Stomach smooth muscle (tissue), 2 donors: ENCODE results near the gene SKOR2.
"Not testable (repeated sequence)": the region's sequence is repeated elsewhere in the genome, so short reads cannot be mapped to it uniquely, and the experiment has no call there.

Experiments
- H3K27ac ChIP-seq: one replicate; pipeline ENCODE4 v1.7.0; 2013; ENCODE audit warnings: mild to moderate bottlenecking, low read length, inconsistent platforms
- H3K27me3 ChIP-seq, 2 donors: one replicate each; pipeline ENCODE4 v1.7.0; 2013; ENCODE audit warnings: low read length in 2 of 2; ENCODE audit not compliant: insufficient read depth in 2 of 2, control insufficient read depth in 1 of 2
- H3K36me3 ChIP-seq, 2 donors: one replicate each; pipeline ENCODE4 v1.7.0; 2013; ENCODE audit warnings: low read length in 2 of 2; ENCODE audit not compliant: control insufficient read depth in 2 of 2, insufficient read depth in 2 of 2
- H3K4me1 ChIP-seq: one replicate; pipeline ENCODE4 v1.7.0; 2013; ENCODE audit warnings: low read length; ENCODE audit not compliant: control insufficient read depth, insufficient read depth
- H3K4me3 ChIP-seq, 2 donors: one replicate each; pipeline ENCODE4 v1.7.0; 2013; ENCODE audit warnings: low read length in 2 of 2
- H3K9ac ChIP-seq, 2 donors: one replicate each; pipeline ENCODE4 v1.7.0; 2013; ENCODE audit warnings: low read length in 2 of 2, mild to moderate bottlenecking in 1 of 2
- H3K9me3 ChIP-seq, 2 donors: one replicate each; pipeline ENCODE4 v1.7.0; 2013; ENCODE audit warnings: low read length in 2 of 2; ENCODE audit not compliant: control insufficient read depth in 2 of 2
- donor health status: healthy.
- donor health status: Pancreatic carcinoma.

The SKOR2 gene

DNA sequence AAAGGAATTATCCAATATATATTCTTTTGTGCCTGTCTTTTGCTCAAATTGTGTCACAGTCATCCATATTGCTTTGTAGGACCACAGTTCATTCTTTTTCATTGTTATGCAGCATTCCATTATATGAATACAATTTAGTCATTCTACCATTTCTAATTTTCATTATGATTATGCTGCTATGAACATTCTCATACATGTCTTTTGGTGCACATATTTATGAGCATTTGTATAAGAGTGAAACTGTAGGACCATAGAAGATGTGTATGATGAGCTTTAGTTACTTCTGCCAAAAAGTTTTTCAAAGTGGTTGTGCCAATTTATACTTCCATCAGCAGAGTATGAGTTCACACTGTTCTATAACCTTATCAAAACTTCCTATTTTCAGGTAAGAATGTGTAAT is 83.0 kb downstream of the SKOR2 start:
- Histone ChIP-seq H3K4me3 (no peak overlapping the region), H3K27ac (no peak overlapping the region), H3K4me1 (no peaks in the 10 kb centered on the region), H3K36me3 (no peaks in the 10 kb centered on the region), H3K9ac (no peak overlapping the region), H3K9me3 (no peaks in the 10 kb centered on the region), H3K27me3 (no peaks in the 10 kb centered on the region)

DNA sequence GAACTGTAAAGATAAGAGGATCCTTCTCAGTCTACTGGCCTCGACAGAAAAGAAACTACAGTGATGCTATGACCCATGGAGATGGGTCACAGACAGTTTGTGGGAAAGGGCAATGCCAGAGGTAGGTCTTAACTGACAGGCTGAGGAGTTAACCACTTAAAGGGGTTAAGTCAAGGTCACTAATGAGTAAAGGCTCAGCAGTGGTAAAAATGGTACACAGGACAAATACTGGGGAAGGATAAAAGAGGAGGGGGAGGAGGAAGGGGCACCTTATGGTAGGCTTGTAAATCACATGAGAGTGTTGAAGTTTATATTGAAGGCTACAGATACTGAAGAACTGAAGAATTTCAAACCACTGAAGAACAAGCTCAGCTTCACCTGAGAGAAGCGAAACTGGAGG is 85.2 kb downstream of the SKOR2 start:
- H3K9me3 ChIP-seq: no peaks in the 10 kb centered on the region
- no peak overlapping the region for H3K9ac ChIP-seq
- H3K27me3 ChIP-seq: no peaks in the 10 kb centered on the region
- H3K4me1 ChIP-seq: no peaks in the 10 kb centered on the region
- no peak overlapping the region for H3K4me3 ChIP-seq
- no peak overlapping the region for H3K27ac ChIP-seq
- H3K36me3 ChIP-seq: no peaks in the 10 kb centered on the region

DNA sequence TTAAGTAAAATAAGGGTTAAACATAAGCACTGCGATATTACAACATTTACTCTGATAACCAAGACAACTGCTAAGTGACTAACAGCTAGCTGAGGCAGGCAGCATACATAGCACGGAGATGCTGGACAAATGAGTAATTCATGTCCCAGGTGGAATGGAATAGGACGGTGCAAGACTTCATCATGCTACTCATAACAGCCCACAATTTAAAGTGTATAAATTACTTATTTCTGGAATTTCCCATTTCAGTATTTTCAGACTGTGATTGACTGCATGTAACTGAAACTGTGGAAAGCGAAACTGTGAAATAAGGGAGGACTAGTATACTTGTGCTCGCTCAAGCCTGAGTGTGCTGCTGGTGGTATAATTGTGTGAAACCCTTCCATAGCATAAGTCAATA is 88.2 kb downstream of the SKOR2 start:
- Histone ChIP-seq H3K9ac (no peak overlapping the region), H3K27ac (no peak overlapping the region), H3K9me3 (no peaks in the 10 kb centered on the region), H3K27me3 (no peaks in the 10 kb centered on the region), H3K4me3 (no peak overlapping the region), H3K36me3 (no peaks in the 10 kb centered on the region), H3K4me1 (no peaks in the 10 kb centered on the region)

DNA sequence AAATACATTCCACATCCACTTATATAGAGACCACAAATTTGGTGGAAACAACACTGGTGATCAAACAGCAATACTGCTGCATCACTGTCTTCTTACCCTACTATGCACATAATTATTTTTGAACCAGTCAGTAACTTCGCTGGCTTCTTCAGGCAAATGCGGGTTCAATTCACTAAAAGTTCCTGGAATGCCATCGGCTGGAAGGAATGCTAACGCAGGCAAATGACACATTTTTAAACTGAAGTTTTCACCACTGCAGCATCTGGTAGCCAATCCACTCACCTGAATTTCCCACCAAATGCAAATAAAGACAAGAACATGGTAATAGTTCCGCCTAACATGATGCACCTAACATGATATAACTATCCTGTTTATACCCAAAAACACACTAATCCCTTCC is 91.2 kb downstream of the SKOR2 start:
- Histone ChIP-seq H3K4me3 (no peak overlapping the region), H3K4me1 (no peaks in the 10 kb centered on the region), H3K9ac (no peak overlapping the region), H3K27ac (no peak overlapping the region), H3K9me3 (no peaks in the 10 kb centered on the region), H3K36me3 (no peaks in the 10 kb centered on the region), H3K27me3 (no peaks in the 10 kb centered on the region)

DNA sequence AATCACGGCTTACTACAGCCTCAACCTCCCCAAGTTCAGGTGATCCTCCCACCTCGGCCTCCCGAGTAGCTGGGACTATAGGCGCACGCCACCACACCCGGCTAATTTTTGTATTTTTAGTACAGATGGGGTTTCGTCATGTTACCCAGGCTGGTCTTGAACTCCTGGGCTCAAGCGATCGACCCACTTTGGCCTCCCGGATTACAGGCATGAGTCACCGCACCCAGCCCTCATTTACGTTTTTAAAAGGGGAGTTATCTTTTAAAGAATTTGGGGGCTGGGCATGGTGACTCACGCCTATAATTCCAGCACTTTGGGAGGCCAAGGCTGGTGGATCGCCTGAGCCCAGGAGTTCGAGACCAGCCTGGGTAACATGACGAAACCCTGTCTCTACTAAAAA is 93.1 kb downstream of the SKOR2 start:
- not testable (repeated sequence) for H3K9me3 ChIP-seq, H3K27ac ChIP-seq, H3K27me3 ChIP-seq, H3K36me3 ChIP-seq, H3K4me1 ChIP-seq, H3K9ac ChIP-seq, H3K4me3 ChIP-seq
